Activated naive CD8-positive, alpha-beta T cell treated with anti-CD3 and anti-CD28 coated beads, Interleukin-2, amount 50 U/mL, for 24 hours (primary cell): ENCODE data around the gene CYGB.
"Not testable (repeated sequence)": the region's sequence is repeated elsewhere in the genome, so short reads cannot be mapped to it uniquely, and the experiment has no call there.

Experiments used
- ATAC-seq: fragments of 150-1000 bp; cut with Tn5 transposase; one replicate; pipeline ENCODE4 v1.10.0; 2021
- DNase-seq: peaks from one replicate; pipeline ENCODE4 v3.0.0; 2021
- H3K27ac Mint-ChIP-seq: one replicate; pipeline ENCODE4 v1.8.0; 2021; ENCODE audit warnings: mild to moderate bottlenecking, mixed read lengths
- H3K27me3 Mint-ChIP-seq: one replicate; pipeline ENCODE4 v1.8.0; 2021; ENCODE audit warnings: mixed read lengths
- H3K36me3 Mint-ChIP-seq: one replicate; pipeline ENCODE4 v1.8.0; 2021; ENCODE audit warnings: low read depth, mixed read lengths
- H3K4me1 Mint-ChIP-seq: one replicate; pipeline ENCODE4 v1.8.0; 2021; ENCODE audit warnings: mixed read lengths
- H3K4me3 Mint-ChIP-seq: one replicate; pipeline ENCODE4 v1.8.0; 2021; ENCODE audit warnings: mild to moderate bottlenecking, moderate library complexity, mixed read lengths
- H3K9me3 Mint-ChIP-seq: one replicate; pipeline ENCODE4 v1.8.0; 2021; ENCODE audit warnings: mixed read lengths

Gene CYGB

DNA sequence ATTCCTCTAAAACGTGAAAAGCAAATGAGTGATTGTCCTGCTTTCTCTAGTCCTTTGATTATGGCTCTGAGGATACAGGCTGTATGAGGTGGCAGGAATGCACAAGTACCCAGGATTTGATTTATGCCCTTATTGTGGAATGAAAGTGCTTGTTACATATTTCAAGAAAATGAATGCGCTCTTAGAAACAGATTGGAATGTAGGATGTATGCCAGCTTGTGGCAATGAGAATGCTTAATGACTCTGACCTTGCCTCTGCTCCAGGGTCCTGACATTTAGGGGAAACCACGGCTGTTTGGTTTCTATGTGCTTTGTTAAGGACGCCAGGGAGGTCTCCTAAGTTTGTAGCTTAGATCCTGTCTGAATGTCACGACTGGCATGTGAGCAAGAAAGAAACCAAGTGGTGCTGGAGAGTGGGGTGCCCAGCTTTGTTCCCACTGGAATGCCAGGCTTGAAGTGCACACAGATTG, 24.3 kb upstream of the CYGB start:
- H3K9me3 Mint-ChIP-seq: no peaks in the 10 kb centered on the region
- H3K27me3 Mint-ChIP-seq: no peaks in the 10 kb centered on the region
- no peak for ATAC-seq
- H3K36me3 Mint-ChIP-seq: peaks cover 79% of the 10 kb centered on the region
- peaks cover 76% of the 10 kb centered on the region for H3K4me1 Mint-ChIP-seq
- DNase-seq: no peak
- peak overlapping the region; percentile 99 for H3K27ac Mint-ChIP-seq
- H3K4me3 Mint-ChIP-seq: peak overlapping the region; percentile 99

DNA sequence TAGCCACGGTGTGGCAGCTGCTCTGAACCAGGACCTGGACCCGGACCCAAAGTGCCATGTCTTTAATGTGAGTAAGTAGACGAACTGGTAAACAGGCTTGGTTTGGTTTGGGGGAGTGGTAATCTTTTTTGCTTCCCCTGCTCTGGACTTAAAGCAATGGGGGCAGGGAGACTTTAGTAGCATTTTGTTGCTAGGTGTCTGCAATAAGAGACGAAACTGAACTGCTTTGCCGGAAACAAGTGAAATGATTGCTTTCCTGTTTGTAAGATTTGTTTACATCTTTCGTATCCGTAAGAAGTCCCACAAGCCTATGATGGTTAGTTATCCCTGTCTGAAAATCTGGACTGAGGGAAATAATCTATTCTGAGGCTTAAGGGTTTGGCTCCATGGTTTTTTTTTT, 23.8 kb upstream of the CYGB start:
- H3K4me1 Mint-ChIP-seq: peaks cover 77% of the 10 kb centered on the region
- no peak for DNase-seq
- no peaks in the 10 kb centered on the region for H3K27me3 Mint-ChIP-seq
- no peaks in the 10 kb centered on the region for H3K9me3 Mint-ChIP-seq
- peaks cover 77% of the 10 kb centered on the region for H3K36me3 Mint-ChIP-seq
- peak overlapping the region; percentile 99 for H3K27ac Mint-ChIP-seq
- H3K4me3 Mint-ChIP-seq: peak overlapping the region; percentile 99
- no peak for ATAC-seq

DNA sequence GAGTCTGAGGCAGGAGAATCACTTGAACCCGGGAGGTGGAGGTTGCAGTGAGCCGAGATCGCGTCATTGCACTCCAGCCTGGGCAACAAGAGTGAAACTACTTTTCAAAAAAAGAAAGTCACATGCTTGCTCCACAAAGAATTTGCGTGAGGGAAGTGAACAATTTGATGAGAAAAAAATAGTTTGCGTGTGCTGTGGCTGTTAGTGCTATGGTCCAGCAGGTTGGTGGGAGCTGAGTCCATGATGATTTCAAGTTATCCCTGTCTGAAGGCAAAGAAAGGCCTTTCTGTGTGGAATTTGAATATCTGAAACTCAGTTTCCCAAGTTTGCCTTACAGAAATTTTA, 23.3 kb upstream of the CYGB start:
- DNase-seq: no peak

GRCh38 chr17:76560036-76560876, 22.7 kb upstream of the CYGB start:
- Mint-ChIP-seq H3K9me3 (no peaks in the 10 kb centered on the region), H3K36me3 (peaks cover 66% of the 10 kb centered on the region), H3K4me3 (peak overlapping the region; percentile 99), H3K27ac (peak overlapping the region; percentile 99), H3K4me1 (peaks cover 72% of the 10 kb centered on the region), H3K27me3 (no peaks in the 10 kb centered on the region)
- ATAC-seq: no peak
- DNase-seq: no peak

More for the DNA sequence above, 23.3 kb upstream of the CYGB start:
- Mint-ChIP-seq H3K4me1 (peaks cover 74% of the 10 kb centered on the region), H3K9me3 (no peaks in the 10 kb centered on the region), H3K36me3 (peaks cover 72% of the 10 kb centered on the region), H3K27me3 (no peaks in the 10 kb centered on the region), H3K27ac (peak overlapping the region; percentile 99), H3K4me3 (peak overlapping the region; percentile 99)
- no peak for ATAC-seq

GRCh38 chr17:76559460-76559859, 22.0 kb upstream of the CYGB start:
- peaks cover 64% of the 10 kb centered on the region for H3K4me1 Mint-ChIP-seq
- not testable (repeated sequence) for H3K9me3 Mint-ChIP-seq, ATAC-seq, DNase-seq, H3K27me3 Mint-ChIP-seq
- peak overlapping the region; percentile 99 for H3K27ac Mint-ChIP-seq
- H3K36me3 Mint-ChIP-seq: peaks cover 58% of the 10 kb centered on the region
- peak overlapping the region; percentile 99 for H3K4me3 Mint-ChIP-seq

DNA sequence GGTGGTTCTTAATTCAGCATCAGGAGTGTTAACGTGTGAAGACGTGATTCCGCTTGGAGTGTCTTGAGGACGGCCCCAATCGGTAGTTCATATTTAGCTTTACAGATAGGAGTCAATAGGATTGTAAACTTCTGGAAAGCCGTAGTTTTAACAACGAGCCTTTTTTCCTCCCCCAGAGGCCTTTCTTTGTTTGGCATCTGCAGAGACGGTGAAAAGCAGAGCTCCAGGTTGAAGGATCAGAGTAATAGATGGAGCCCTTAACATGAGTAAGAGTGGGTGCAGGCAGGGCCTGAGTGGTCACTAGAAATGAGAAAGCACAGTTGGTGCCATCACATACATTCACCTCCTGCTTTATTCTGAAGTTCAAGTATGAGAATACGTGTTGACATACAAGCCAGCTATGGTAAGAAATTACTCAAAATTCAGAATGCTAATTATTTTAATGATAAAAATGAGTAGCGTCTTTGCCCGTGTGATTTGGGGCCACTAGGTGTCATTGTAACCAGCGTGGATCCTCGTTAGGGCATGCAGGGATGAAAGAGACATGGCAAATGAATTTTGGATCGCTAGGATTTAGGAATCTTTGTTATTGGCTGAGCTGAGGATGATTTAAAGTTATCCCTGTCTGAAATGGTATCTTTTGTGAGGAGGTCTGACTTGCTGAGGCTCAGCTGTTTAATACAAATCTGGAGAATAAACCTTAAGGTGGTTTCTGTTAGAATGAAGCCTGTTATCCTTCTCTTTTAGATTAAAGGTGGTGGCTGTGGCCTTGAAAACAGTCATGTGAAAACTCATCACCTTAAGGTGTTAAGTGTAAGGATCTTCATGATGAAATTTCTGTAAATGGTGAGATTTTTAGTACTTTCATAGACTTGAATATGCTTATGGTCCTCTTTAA, 20.9 kb upstream of the CYGB start:
- ATAC-seq (no peak), DNase-seq (no peak)
- peak overlapping the region; percentile 99 for H3K4me3 Mint-ChIP-seq
- peaks cover 62% of the 10 kb centered on the region for H3K4me1 Mint-ChIP-seq
- H3K36me3 Mint-ChIP-seq: peaks cover 56% of the 10 kb centered on the region
- peak overlapping the region; percentile 99 for H3K27ac Mint-ChIP-seq
- no peaks in the 10 kb centered on the region for H3K9me3 Mint-ChIP-seq
- no peaks in the 10 kb centered on the region for H3K27me3 Mint-ChIP-seq

DNA sequence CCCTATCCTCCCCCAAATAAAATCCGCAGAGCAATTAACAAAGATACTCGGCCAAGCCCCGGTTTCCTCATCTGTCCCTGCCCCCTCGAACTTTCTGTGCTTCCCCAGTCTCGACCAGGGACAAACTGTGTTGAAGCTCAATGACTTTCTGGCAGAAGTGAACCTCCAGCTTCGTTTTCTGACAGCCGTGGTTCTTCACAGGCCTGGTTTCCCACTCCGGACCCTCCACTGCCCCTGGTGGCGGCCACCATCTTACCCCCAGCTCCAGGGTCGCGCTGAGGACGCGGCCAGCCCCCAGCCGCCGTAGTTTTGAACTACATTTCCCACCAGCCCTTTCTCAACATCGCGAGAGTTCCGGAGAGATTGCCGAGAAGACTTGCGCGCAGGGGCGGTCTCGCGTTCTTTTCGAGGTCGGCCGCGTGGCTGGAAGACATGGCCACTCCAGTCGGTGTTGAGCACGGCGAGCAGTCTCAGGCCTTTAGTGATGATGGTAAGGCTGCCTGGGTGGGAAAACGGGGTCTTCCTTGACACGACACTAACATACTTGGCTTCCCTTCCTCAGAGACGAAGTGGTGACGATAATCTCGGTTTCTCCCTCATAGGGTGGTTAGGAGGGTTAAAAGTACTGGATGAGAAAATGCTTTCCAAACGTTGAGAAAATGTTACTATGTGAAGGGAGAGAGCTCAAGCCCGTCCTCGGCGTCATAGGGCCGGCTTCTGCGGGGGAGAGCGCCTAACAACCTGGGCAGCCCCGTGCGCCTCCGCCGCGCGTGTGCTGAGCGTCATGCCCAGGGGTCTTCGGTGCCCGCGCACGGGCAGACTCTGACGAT, 20.1 kb upstream of the CYGB start:
- peaks cover 53% of the 10 kb centered on the region for H3K4me1 Mint-ChIP-seq
- peak overlapping the region; percentile 99 for H3K27ac Mint-ChIP-seq
- H3K9me3 Mint-ChIP-seq: no peaks in the 10 kb centered on the region
- DNase-seq (peak; percentile 93), ATAC-seq (peak; percentile 90)
- H3K4me3 Mint-ChIP-seq: peak overlapping the region; percentile 99
- no peaks in the 10 kb centered on the region for H3K27me3 Mint-ChIP-seq
- H3K36me3 Mint-ChIP-seq: peaks cover 47% of the 10 kb centered on the region

DNA sequence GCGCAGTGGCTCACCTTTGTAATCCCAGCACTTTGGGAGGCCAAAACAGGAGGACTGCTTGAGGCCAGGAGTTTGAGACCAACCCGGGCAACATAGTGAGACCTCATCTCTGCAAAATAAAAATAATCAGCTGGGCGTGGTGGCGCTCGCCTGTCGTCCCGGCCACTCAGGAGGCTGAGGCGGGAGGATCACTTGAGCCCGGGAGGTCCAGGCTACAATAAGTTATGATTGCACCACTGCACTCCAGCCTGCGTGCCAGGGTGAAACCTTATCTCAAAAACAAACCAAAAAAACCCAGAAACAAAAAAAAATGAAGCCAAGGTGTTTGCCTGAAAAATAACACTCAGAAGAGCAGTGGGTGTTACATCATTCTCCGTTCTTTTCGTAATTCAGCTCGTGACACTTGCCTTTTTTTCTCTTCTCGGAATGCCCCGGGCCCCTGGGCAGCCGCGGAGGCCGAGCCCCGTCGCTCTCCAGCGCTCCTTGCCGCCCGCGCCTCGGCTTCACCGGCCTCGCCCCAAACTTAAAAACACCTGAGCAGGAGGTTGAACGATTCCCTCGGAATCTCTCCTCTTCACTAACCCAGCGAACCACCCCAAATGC, 19.4 kb upstream of the CYGB start:
- Mint-ChIP-seq H3K27me3 (no peaks in the 10 kb centered on the region), H3K4me3 (peak overlapping the region; percentile 99), H3K9me3 (no peaks in the 10 kb centered on the region), H3K36me3 (peaks cover 43% of the 10 kb centered on the region), H3K4me1 (peaks cover 47% of the 10 kb centered on the region), H3K27ac (peak overlapping the region; percentile 99)
- peak; percentile 38 for DNase-seq
- ATAC-seq: peak; percentile 11

DNA sequence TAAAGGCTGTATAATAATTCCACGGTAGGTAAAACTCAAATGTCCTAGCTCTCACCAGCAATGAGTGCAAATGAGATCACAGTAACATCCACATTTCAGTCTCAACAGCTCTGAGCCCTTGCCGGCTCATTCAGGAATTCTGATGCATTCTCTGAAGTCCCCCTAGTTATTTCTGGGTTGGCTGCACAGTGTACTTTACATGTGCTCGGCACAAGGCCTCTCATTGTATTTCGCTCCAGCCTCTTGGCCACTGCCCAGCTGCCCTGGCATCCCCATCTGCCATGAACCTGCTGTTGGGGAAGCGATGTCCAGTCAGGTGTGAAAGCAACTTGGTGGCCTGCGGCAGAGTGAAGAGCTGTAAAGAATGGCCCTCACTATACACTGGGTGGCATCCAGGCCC, 16.6 kb upstream of the CYGB start:
- no peak overlapping the region for H3K27ac Mint-ChIP-seq
- peaks cover 16% of the 10 kb centered on the region for H3K36me3 Mint-ChIP-seq
- no peak overlapping the region for H3K4me3 Mint-ChIP-seq
- H3K27me3 Mint-ChIP-seq: no peaks in the 10 kb centered on the region
- ATAC-seq: no peak
- no peaks in the 10 kb centered on the region for H3K9me3 Mint-ChIP-seq
- H3K4me1 Mint-ChIP-seq: peaks cover 27% of the 10 kb centered on the region
- DNase-seq: no peak

DNA sequence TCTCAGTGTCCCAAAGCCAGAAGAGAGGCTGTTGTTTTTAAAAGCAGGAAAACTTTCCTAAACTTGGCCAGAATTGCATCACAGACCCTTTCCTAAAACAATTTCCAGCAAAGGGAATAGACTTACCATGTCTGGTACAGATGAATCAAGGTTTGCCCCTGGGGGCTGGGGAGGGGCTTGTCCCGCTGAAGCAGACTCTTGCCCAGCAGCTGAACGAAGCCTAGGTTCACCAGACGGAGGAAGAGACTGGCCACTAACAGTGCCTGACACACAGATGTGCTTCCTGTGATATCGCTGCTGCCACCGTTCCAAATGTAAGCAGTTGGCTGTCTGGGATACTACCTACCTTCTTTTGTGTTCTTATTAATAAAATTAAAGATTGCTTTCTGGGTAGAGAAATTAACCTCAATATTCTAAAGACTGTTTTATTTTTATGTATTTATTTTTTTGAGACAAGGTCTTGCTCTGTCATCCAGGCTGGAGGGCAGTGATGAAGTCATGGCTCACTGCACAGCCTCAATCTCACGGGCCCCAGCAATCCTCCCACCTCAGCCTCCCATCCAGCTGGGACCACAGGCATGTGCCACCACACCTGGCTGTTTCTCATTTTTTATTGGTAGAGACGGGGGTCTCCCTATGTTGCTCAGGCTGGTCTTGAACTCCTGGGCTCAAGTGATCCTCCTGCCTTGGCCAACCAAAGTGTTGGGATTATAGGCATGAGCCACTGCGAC, 15.8 kb upstream of the CYGB start:
- ATAC-seq (no peak), DNase-seq (no peak)
- H3K36me3 Mint-ChIP-seq: peaks cover 9% of the 10 kb centered on the region
- H3K4me3 Mint-ChIP-seq: no peak overlapping the region
- H3K9me3 Mint-ChIP-seq: no peaks in the 10 kb centered on the region
- H3K4me1 Mint-ChIP-seq: peaks cover 22% of the 10 kb centered on the region
- no peaks in the 10 kb centered on the region for H3K27me3 Mint-ChIP-seq
- no peak overlapping the region for H3K27ac Mint-ChIP-seq

- ATAC-seq (no peak), DNase-seq (no peak)
- Mint-ChIP-seq H3K27ac (no peak overlapping the region), H3K36me3 (no peaks in the 10 kb centered on the region), H3K27me3 (no peaks in the 10 kb centered on the region), H3K9me3 (no peaks in the 10 kb centered on the region), H3K4me3 (no peak overlapping the region), H3K4me1 (peaks cover 15% of the 10 kb centered on the region)
These were observed 14.2 kb upstream of the CYGB start for GRCh38 chr17:76551685-76552084.

DNA sequence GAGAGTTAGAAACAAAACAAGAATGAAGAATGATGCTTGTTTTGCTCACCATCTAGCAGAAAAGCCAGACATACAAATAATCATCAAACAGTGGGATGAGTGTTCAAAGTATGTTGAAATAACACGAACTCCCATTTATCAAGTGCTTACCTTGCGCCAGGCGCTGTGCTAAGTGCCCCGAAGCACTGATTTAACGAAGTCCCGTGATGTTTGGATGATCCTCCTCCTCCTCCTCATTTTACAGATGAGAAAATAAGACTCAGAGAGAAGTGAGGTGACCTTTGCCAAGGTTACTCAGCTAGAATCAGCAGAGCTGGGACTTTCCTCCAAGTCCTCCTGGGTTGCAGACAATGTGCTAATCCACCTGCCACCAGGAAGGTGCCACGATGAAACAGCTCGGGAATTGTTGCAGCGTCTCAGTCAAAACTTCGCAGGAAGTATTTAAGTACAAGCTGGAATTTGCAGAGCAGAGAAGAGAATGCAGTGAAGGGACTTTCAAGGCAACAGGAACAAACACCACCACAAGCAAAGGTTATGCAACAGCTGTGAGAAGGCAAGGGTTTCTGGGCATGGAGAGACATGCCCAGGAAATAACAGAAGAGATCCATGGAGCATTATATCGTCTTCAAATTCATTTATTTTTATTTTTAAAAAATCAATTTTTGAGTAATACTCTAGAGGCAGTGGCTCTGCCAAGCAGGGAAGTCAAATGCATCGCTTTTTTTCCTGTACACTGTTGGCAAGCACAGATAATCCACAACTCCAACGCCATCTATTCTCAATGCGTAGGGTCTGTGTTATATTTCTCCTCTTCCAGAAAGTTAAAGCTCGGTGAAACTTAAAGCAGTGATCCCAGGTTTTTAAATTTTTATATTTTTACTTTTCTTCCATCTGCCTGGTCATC, 13.5 kb upstream of the CYGB start:
- Mint-ChIP-seq H3K4me1 (peaks cover 13% of the 10 kb centered on the region), H3K9me3 (no peaks in the 10 kb centered on the region), H3K27me3 (no peaks in the 10 kb centered on the region), H3K4me3 (no peak overlapping the region), H3K27ac (no peak overlapping the region), H3K36me3 (no peaks in the 10 kb centered on the region)
- ATAC-seq (no peak), DNase-seq (no peak)

GRCh38 chr17:76549539-76549938, 12.0 kb upstream of the CYGB start:
- Mint-ChIP-seq H3K36me3 (no peaks in the 10 kb centered on the region), H3K27ac (no peak overlapping the region), H3K4me3 (no peak overlapping the region), H3K4me1 (peaks cover 9% of the 10 kb centered on the region), H3K27me3 (peaks cover 2% of the 10 kb centered on the region), H3K9me3 (no peaks in the 10 kb centered on the region)
- ATAC-seq: no peak
- DNase-seq: no peak
